ENCODE results near the gene SMIM8. TPM values are rescaled to one million over a fixed set of nuclear protein-coding genes. Genes with fewer than 3 reads are reported as not detected.

The SMIM8 gene
- total and polyA plus RNA-seq, 2 donors (not counting 1 experiment from before 2014, with no cell fraction given): 5.4 to 7.8 TPM

DNA sequence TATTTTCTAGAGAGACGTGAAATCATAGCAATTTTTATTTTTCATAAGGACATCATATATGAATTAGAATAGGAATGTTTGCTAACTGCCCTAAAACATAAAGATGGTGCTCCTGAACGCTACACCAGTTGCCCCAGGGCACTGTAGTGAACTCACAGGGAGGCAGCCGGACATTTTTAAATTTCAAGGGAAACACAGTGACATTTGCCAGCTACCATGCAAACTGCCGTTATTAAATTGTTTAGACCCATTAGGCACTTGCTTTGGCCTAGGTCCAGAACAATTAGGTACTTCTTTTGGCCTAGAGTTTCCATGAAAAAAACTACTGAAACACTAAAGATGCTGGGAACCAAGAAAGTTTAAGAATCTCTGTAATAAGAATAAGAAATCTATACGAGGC lies 60.5 kb downstream of the SMIM8 start:
- Histone ChIP-seq H3K4me1 (ENCODE audit: control insufficient read depth, extremely low read depth, insufficient read depth, low read length) (no peaks in the 10 kb centered on the region), H4K20me1 (ENCODE audit: control insufficient read depth, extremely low read depth, insufficient read depth, low read length) (no peaks in the 10 kb centered on the region), H3K4me3 (replicated peaks in 1 of 4; ENCODE audit: control extremely low read depth in 1 of 4, insufficient read depth in 1 of 4, low read depth in 3 of 4, low read length in 4 of 4) (no peak overlapping the region), H3K9me3 (ENCODE audit: control insufficient read depth, insufficient read depth, low read depth, low read length) (no peaks in the 10 kb centered on the region), H2AFZ (ENCODE audit: low read length) (no peak overlapping the region), H3K36me3 (ENCODE audit: control insufficient read depth, insufficient read depth, low read length) (no peaks in the 10 kb centered on the region), H3K79me2 (ENCODE audit: control insufficient read depth, insufficient read depth, low read length) (no peaks in the 10 kb centered on the region), H3K9ac (ENCODE audit: insufficient read depth, low read length) (no peak overlapping the region), H3K4me2 (ENCODE audit: extremely low read depth, insufficient read depth, low read length) (no peak overlapping the region), H3K27ac (ENCODE audit: insufficient read depth, low read length) (no peak overlapping the region), H3K27me3 (ENCODE audit: control insufficient read depth, insufficient read depth, low read length) (no peaks in the 10 kb centered on the region)
- DNase-seq (ENCODE audit: low read depth in 2 of 2): no peak
- TF ChIP-seq, protein P1, sequence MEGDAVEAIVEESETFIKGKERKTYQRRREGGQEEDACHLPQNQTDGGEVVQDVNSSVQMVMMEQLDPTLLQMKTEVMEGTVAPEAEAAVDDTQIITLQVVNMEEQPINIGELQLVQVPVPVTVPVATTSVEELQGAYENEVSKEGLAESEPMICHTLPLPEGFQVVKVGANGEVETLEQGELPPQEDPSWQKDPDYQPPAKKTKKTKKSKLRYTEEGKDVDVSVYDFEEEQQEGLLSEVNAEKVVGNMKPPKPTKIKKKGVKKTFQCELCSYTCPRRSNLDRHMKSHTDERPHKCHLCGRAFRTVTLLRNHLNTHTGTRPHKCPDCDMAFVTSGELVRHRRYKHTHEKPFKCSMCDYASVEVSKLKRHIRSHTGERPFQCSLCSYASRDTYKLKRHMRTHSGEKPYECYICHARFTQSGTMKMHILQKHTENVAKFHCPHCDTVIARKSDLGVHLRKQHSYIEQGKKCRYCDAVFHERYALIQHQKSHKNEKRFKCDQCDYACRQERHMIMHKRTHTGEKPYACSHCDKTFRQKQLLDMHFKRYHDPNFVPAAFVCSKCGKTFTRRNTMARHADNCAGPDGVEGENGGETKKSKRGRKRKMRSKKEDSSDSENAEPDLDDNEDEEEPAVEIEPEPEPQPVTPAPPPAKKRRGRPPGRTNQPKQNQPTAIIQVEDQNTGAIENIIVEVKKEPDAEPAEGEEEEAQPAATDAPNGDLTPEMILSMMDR (conservative IDR thresholded peaks at IDR 0.05 in 1 of 2, IDR thresholded peaks at IDR 0.05 in 1 of 2; ENCODE audit: low read depth in 1 of 2, low read length in 2 of 2): no peak
- no peak for TF ChIP-seq EZH2 (IDR thresholded peaks at IDR 0.05; ENCODE audit: low read length, missing control alignments)

DNA sequence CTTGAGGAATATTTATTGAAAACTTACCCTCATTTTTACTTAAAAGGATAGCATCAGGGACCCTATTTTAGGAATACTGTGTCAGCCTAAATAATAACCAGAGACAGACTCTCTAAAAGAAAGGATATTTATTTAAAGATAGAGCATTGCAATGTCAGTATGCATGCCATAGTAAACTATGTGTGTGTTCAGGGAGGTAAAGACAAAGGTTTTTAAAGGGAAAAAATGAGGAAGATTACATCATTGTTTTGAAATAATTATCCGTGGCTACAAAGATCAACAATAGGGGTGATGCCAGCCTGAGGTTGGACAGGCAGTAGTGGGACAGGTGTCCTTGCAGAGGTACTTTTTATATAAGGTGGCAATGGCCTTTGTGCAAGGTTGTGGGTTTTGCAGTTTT lies 61.6 kb downstream of the SMIM8 start:
- TF ChIP-seq, protein P1 (conservative IDR thresholded peaks at IDR 0.05 in 1 of 2, IDR thresholded peaks at IDR 0.05 in 1 of 2; ENCODE audit: low read depth in 1 of 2, low read length in 2 of 2): no peak
- TF ChIP-seq EZH2 (IDR thresholded peaks at IDR 0.05; ENCODE audit: low read length, missing control alignments): no peak
- Histone ChIP-seq H3K27ac (ENCODE audit: insufficient read depth, low read length) (no peak overlapping the region), H3K4me1 (ENCODE audit: control insufficient read depth, extremely low read depth, insufficient read depth, low read length) (no peaks in the 10 kb centered on the region), H3K4me3 (replicated peaks in 1 of 4; ENCODE audit: control extremely low read depth in 1 of 4, insufficient read depth in 1 of 4, low read depth in 3 of 4, low read length in 4 of 4) (no peak overlapping the region), H3K9me3 (ENCODE audit: control insufficient read depth, insufficient read depth, low read depth, low read length) (no peaks in the 10 kb centered on the region), H3K9ac (ENCODE audit: insufficient read depth, low read length) (no peak overlapping the region), H3K4me2 (ENCODE audit: extremely low read depth, insufficient read depth, low read length) (no peak overlapping the region), H2AFZ (ENCODE audit: low read length) (no peak overlapping the region), H3K27me3 (ENCODE audit: control insufficient read depth, insufficient read depth, low read length) (no peaks in the 10 kb centered on the region), H4K20me1 (ENCODE audit: control insufficient read depth, extremely low read depth, insufficient read depth, low read length) (no peaks in the 10 kb centered on the region), H3K36me3 (ENCODE audit: control insufficient read depth, insufficient read depth, low read length) (no peaks in the 10 kb centered on the region), H3K79me2 (ENCODE audit: control insufficient read depth, insufficient read depth, low read length) (no peaks in the 10 kb centered on the region)
- no peak for DNase-seq (ENCODE audit: low read depth in 2 of 2)

DNA sequence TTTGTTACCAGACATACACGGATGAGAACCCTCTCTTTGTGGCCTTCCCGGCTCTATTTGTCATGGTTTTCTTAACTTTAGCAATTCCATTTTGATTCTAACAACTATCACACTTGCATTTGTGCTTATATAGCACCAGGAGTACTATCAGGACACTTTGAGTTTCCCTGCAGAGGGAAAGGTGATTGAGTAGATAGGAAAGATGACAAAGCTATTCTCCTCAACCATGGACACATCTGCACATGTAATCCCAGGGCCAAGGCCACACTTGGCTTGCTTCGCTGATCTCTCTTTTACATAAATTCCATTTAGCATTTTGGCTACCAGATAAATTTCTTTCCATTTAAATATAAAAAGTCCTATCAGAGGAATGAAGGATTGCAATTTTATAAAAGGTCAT lies 62.1 kb downstream of the SMIM8 start:
- Histone ChIP-seq H3K27ac (ENCODE audit: insufficient read depth, low read length) (no peak overlapping the region), H3K79me2 (ENCODE audit: control insufficient read depth, insufficient read depth, low read length) (no peaks in the 10 kb centered on the region), H3K9ac (ENCODE audit: insufficient read depth, low read length) (no peak overlapping the region), H3K36me3 (ENCODE audit: control insufficient read depth, insufficient read depth, low read length) (no peaks in the 10 kb centered on the region), H3K4me3 (replicated peaks in 1 of 4; ENCODE audit: control extremely low read depth in 1 of 4, insufficient read depth in 1 of 4, low read depth in 3 of 4, low read length in 4 of 4) (no peak overlapping the region), H4K20me1 (ENCODE audit: control insufficient read depth, extremely low read depth, insufficient read depth, low read length) (no peaks in the 10 kb centered on the region), H3K9me3 (ENCODE audit: control insufficient read depth, insufficient read depth, low read depth, low read length) (no peaks in the 10 kb centered on the region), H3K4me1 (ENCODE audit: control insufficient read depth, extremely low read depth, insufficient read depth, low read length) (no peaks in the 10 kb centered on the region), H3K4me2 (ENCODE audit: extremely low read depth, insufficient read depth, low read length) (no peak overlapping the region), H2AFZ (ENCODE audit: low read length) (no peak overlapping the region), H3K27me3 (ENCODE audit: control insufficient read depth, insufficient read depth, low read length) (no peaks in the 10 kb centered on the region)
- DNase-seq (ENCODE audit: low read depth in 2 of 2): no peak
- TF ChIP-seq, protein P1 (conservative IDR thresholded peaks at IDR 0.05 in 1 of 2, IDR thresholded peaks at IDR 0.05 in 1 of 2; ENCODE audit: low read depth in 1 of 2, low read length in 2 of 2): no peak
- TF ChIP-seq EZH2 (IDR thresholded peaks at IDR 0.05; ENCODE audit: low read length, missing control alignments): no peak
